WTC11 (cell line): Measurements from ENCODE around the gene BET1L. TPM values are rescaled to one million over a fixed set of nuclear protein-coding genes. Genes with fewer than 3 reads are reported as not detected.

ENCODE experiments used
- ATAC-seq: fragments of 200-7000 bp; cut with Tn5 transposase; 2 replicates; pipeline ENCODE4 v1.10.0; 2021; ENCODE audit warnings: mild to moderate bottlenecking, moderate library complexity
- CTCF ChIA-PET: fragments of 300-600 bp; sonication (Branson Sonifier 250); formaldehyde crosslinking; loops from one replicate; lab custom pipeline; 2021; ENCODE audit warnings: antibody characterized with exemption; lab: Charles Lee
- POLR2A ChIA-PET: fragments of 350-600 bp; sonication (Branson Sonifier 250); formaldehyde crosslinking; loops from one replicate; lab custom pipeline; 2021; ENCODE audit warnings: antibody characterized with exemption; lab: Charles Lee
- DNase-seq: peaks from one replicate; pipeline ENCODE4 v3.0.0; 2021; ENCODE audit warnings: low spot score
- H3K27ac Mint-ChIP-seq: 2 replicates; pipeline ENCODE4 v1.8.0; 2021; ENCODE audit warnings: mixed read lengths
- H3K27me3 Mint-ChIP-seq: 2 replicates; pipeline ENCODE4 v1.8.0; 2021; ENCODE audit warnings: low read depth, mild to moderate bottlenecking, moderate library complexity, mixed read lengths
- H3K36me3 Mint-ChIP-seq: 2 replicates; pipeline ENCODE4 v1.8.0; 2021; ENCODE audit warnings: mixed read lengths
- H3K4me1 Mint-ChIP-seq: 2 replicates; pipeline ENCODE4 v1.8.0; 2022; ENCODE audit warnings: mixed read lengths
- H3K4me3 Mint-ChIP-seq: 2 replicates; pipeline ENCODE4 v1.8.0; 2021; ENCODE audit warnings: mild to moderate bottlenecking, moderate library complexity, mixed read lengths
- H3K9me3 Mint-ChIP-seq: 2 replicates; pipeline ENCODE4 v1.8.0; 2021; ENCODE audit warnings: mixed read lengths
- AR ChIP-seq: fragments of 250-450 bp; sonication (Bioruptor Pico); IDR thresholded peaks from 2 replicates; pipeline ENCODE4 v1.9.0; 2021; ENCODE audit warnings: mild to moderate bottlenecking
- ATF6 ChIP-seq: sonication (generic); formaldehyde crosslinking; IDR thresholded peaks from 2 replicates; pipeline ENCODE4 v1.8.1; 2023; ENCODE audit warnings: mild to moderate bottlenecking, missing genetic modification reagents
- CREM ChIP-seq: sonication (generic); formaldehyde crosslinking; IDR thresholded peaks from 2 replicates; pipeline ENCODE4 v1.8.1; 2022; ENCODE audit warnings: mild to moderate bottlenecking, missing genetic modification reagents, moderate library complexity
- ELF4 ChIP-seq: sonication (generic); formaldehyde crosslinking; IDR thresholded peaks from 2 replicates; pipeline ENCODE4 v1.8.1; 2022; ENCODE audit warnings: low read depth, mild to moderate bottlenecking, moderate library complexity, missing genetic modification reagents
- FOXP4 ChIP-seq: sonication (generic); formaldehyde crosslinking; IDR thresholded peaks from 2 replicates; pipeline ENCODE4 v1.8.0; 2022; ENCODE audit warnings: mild to moderate bottlenecking, missing genetic modification reagents
- HMGA2 ChIP-seq: fragments of 250-450 bp; sonication (Bioruptor Pico); IDR thresholded peaks from 2 replicates; pipeline ENCODE4 v1.4.0; 2021; ENCODE audit warnings: mild to moderate bottlenecking, moderate library complexity
- IRF2 ChIP-seq: sonication (generic); formaldehyde crosslinking; IDR thresholded peaks from 2 replicates; pipeline ENCODE4 v1.8.0; 2022; ENCODE audit warnings: low read depth, missing genetic modification reagents, borderline replicate concordance
- KAT7 ChIP-seq: sonication (generic); formaldehyde crosslinking; IDR thresholded peaks from 2 replicates; pipeline ENCODE4 v1.8.1; 2023; ENCODE audit warnings: missing genetic modification reagents, mild to moderate bottlenecking, borderline replicate concordance
- NFYB ChIP-seq: sonication (generic); formaldehyde crosslinking; conservative IDR thresholded peaks from 2 replicates; pipeline ENCODE4 v1.8.0; 2022; ENCODE audit warnings: low read depth, missing genetic modification reagents
- SMAD4 ChIP-seq: sonication (generic); formaldehyde crosslinking; IDR thresholded peaks from 2 replicates; pipeline ENCODE4 v1.8.0; 2022; ENCODE audit warnings: mild to moderate bottlenecking, missing genetic modification reagents
- TEAD4 ChIP-seq: sonication (generic); formaldehyde crosslinking; IDR thresholded peaks from 2 replicates; pipeline ENCODE4 v1.8.0; 2022; ENCODE audit warnings: mild to moderate bottlenecking, missing genetic modification reagents
- ZNF263 ChIP-seq: sonication (generic); formaldehyde crosslinking; IDR thresholded peaks from 2 replicates; pipeline ENCODE4 v1.8.1; 2022; ENCODE audit warnings: low read depth, mild to moderate bottlenecking, moderate library complexity, missing genetic modification reagents
- ZNF416 ChIP-seq: fragments of 250-450 bp; sonication (Bioruptor Pico); IDR thresholded peaks from 2 replicates; pipeline ENCODE4 v1.9.0; 2021; ENCODE audit warnings: mild to moderate bottlenecking, inconsistent platforms
- ZNF423 ChIP-seq: fragments of 250-450 bp; sonication (Bioruptor Pico); IDR thresholded peaks from 2 replicates; pipeline ENCODE4 v2.1.2; 2022; ENCODE audit warnings: mild to moderate bottlenecking, moderate library complexity
- total RNA-seq: library from RNA; stranded (reverse); gene quantifications from 3 replicates; pipeline ENCODE4 v1.2.3, GENCODE V29; 2021
- TF ChIP-seq, protein P1 (sequence below): fragments of 250-450 bp; sonication (Bioruptor Pico); IDR thresholded peaks from 2 replicates; pipeline ENCODE4 v2.1.2; 2022; ENCODE audit warnings: mild to moderate bottlenecking, moderate library complexity
- TF ChIP-seq, protein P2 (sequence below): sonication (generic); formaldehyde crosslinking; IDR thresholded peaks from 2 replicates; pipeline ENCODE4 v1.8.1; 2022; ENCODE audit warnings: low read depth, mild to moderate bottlenecking, moderate library complexity, missing genetic modification reagents, borderline replicate concordance
- TF ChIP-seq, protein P3 (sequence below): sonication (generic); formaldehyde crosslinking; IDR thresholded peaks from 2 replicates; pipeline ENCODE4 v1.8.1; 2023; ENCODE audit warnings: mild to moderate bottlenecking, missing genetic modification reagents, borderline replicate concordance

The BET1L gene
- total RNA-seq, 1 experiment from 2014 or later, result 51.4 TPM

DNA sequence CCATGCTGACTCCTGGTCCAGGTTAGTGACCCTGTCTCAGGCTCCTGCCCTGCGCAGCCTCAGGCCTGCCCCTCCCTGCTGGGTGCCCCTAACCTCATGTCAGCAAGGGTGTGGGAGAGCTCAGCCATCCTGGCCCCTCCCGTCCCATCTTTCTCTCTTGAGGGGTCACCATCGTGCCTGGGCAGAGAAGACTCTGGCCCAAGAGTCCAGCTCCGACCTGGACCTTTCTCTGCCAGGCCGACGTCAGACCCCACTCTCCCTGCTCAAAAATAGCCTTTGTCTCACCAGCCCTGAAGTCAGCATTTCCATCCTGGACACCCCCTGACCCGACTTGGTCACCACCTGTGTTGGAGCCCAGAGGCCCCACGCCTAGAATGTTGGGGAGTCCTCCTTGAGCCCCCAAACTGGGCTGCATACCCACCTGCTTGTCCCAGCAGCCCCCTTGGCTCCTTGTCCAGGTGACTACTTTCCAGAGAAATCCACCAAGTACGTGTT, 9.4 kb downstream of the BET1L start:
- Mint-ChIP-seq H3K9me3 (no peaks in the 10 kb centered on the region), H3K4me1 (no peaks in the 10 kb centered on the region), H3K27me3 (peaks cover 2% of the 10 kb centered on the region; the same call in 1 of the 2 replicates), H3K36me3 (no peaks in the 10 kb centered on the region), H3K4me3 (no peak overlapping the region), H3K27ac (no peak overlapping the region)
- ChIA-PET CTCF (no interaction called here), POLR2A (no interaction called here)
- no peak for ATAC-seq
- TF ChIP-seq FOXP4 (CRISPR knock-in tag) (no peak), IRF2 (CRISPR knock-in tag) (no peak), CREM (CRISPR knock-in tag) (no peak), KAT7 (CRISPR knock-in tag) (no peak), TEAD4 (no peak), AR (no peak), NFYB (no peak), ELF4 (CRISPR knock-in tag) (no peak), SMAD4 (CRISPR knock-in tag) (no peak), ZNF423 (no peak), ZNF263 (CRISPR knock-in tag) (no peak), ZNF416 (CRISPR knock-in tag) (no peak)
- TF ChIP-seq, protein P1, sequence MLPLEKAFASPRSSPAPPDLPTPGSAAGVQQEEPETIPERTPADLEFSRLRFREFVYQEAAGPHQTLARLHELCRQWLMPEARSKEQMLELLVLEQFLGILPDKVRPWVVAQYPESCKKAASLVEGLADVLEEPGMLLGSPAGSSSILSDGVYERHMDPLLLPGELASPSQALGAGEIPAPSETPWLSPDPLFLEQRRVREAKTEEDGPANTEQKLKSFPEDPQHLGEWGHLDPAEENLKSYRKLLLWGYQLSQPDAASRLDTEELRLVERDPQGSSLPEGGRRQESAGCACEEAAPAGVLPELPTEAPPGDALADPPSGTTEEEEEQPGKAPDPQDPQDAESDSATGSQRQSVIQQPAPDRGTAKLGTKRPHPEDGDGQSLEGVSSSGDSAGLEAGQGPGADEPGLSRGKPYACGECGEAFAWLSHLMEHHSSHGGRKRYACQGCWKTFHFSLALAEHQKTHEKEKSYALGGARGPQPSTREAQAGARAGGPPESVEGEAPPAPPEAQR, result no peak
- TF ChIP-seq, protein P2, sequence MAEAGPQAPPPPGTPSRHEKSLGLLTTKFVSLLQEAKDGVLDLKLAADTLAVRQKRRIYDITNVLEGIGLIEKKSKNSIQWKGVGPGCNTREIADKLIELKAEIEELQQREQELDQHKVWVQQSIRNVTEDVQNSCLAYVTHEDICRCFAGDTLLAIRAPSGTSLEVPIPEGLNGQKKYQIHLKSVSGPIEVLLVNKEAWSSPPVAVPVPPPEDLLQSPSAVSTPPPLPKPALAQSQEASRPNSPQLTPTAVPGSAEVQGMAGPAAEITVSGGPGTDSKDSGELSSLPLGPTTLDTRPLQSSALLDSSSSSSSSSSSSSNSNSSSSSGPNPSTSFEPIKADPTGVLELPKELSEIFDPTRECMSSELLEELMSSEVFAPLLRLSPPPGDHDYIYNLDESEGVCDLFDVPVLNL (CRISPR knock-in tag), result no peak
- DNase-seq, result no peak

- Mint-ChIP-seq H3K27me3 (peaks cover 2% of the 10 kb centered on the region; the same call in 1 of the 2 replicates), H3K4me1 (no peaks in the 10 kb centered on the region), H3K9me3 (no peaks in the 10 kb centered on the region), H3K36me3 (no peaks in the 10 kb centered on the region), H3K4me3 (no peak overlapping the region), H3K27ac (no peak overlapping the region)
- CTCF ChIA-PET, result no interaction called here
- DNase-seq (no peak), ATAC-seq (no peak)
- POLR2A ChIA-PET, result no interaction called here
- TF ChIP-seq AR (no peak), ELF4 (CRISPR knock-in tag) (no peak), HMGA2 (CRISPR knock-in tag) (no peak), ATF6 (CRISPR knock-in tag) (no peak)
- TF ChIP-seq, protein P3, sequence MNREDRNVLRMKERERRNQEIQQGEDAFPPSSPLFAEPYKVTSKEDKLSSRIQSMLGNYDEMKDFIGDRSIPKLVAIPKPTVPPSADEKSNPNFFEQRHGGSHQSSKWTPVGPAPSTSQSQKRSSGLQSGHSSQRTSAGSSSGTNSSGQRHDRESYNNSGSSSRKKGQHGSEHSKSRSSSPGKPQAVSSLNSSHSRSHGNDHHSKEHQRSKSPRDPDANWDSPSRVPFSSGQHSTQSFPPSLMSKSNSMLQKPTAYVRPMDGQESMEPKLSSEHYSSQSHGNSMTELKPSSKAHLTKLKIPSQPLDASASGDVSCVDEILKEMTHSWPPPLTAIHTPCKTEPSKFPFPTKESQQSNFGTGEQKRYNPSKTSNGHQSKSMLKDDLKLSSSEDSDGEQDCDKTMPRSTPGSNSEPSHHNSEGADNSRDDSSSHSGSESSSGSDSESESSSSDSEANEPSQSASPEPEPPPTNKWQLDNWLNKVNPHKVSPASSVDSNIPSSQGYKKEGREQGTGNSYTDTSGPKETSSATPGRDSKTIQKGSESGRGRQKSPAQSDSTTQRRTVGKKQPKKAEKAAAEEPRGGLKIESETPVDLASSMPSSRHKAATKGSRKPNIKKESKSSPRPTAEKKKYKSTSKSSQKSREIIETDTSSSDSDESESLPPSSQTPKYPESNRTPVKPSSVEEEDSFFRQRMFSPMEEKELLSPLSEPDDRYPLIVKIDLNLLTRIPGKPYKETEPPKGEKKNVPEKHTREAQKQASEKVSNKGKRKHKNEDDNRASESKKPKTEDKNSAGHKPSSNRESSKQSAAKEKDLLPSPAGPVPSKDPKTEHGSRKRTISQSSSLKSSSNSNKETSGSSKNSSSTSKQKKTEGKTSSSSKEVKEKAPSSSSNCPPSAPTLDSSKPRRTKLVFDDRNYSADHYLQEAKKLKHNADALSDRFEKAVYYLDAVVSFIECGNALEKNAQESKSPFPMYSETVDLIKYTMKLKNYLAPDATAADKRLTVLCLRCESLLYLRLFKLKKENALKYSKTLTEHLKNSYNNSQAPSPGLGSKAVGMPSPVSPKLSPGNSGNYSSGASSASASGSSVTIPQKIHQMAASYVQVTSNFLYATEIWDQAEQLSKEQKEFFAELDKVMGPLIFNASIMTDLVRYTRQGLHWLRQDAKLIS (CRISPR knock-in tag), result no peak
Measured at GRCh38 chr11:196786-197731, 10.1 kb downstream of the BET1L start.
